ENCODE results near the gene PROK1.

GRCh38 chr1:110411173-110411735 is 39.7 kb upstream of the PROK1 start:
- TF ChIP-seq CTCF (conservative IDR thresholded peaks at IDR 0.05; ENCODE audit: low read depth, low read length) (no peak), POLR2A (IDR thresholded peaks at IDR 0.05; ENCODE audit: low read depth, low read length) (no peak), RCOR1 (IDR thresholded peaks at IDR 0.05; ENCODE audit: insufficient replicate concordance, low read length) (no peak), MXI1 (IDR thresholded peaks at IDR 0.05; ENCODE audit: borderline replicate concordance, low read depth, low read length) (no peak), ELK1 (IDR thresholded peaks at IDR 0.05; ENCODE audit: borderline replicate concordance, low read depth, low read length) (no peak), RFX5 (IDR thresholded peaks at IDR 0.05; ENCODE audit: low read depth, low read length) (no peak), NFE2L2 (IDR thresholded peaks at IDR 0.05; ENCODE audit: low read depth, low read length) (no peak), RAD21 (IDR thresholded peaks at IDR 0.05; ENCODE audit: low read length) (no peak), MAZ (IDR thresholded peaks at IDR 0.05; ENCODE audit: borderline replicate concordance, low read depth, low read length) (no peak), USF2 (IDR thresholded peaks at IDR 0.05; ENCODE audit: low read depth, low read length) (no peak)
